GM19452 (cell line): ENCODE data around the gene PRKN.

Experiments used
- ATAC-seq: cut with Tn5 transposase; IDR thresholded peaks from one replicate; pipeline ENCODE4 v1.9.1; 2021; ENCODE audit not compliant: unreplicated experiment

PRKN gene

DNA sequence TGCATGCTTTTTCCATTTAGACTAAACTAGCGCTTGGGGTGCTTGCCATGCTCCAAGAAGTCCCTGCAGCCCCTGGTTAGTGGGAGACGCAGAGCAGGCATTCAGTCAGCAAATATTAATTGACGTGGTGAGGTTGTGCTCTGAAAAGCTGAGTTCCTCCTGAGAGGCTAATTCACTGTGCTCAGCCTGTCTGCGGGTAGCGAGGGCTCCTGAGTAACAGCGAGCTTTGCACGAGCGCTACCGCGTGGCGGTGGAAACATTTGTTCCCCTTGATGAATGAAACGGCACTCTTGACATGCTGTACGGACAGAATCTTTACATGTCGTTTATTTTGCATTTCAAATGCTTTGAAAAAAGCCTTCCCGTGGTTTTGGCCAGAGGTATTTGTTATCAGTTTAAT lies 1283.1 kb downstream of the PRKN start:
- no peak for ATAC-seq

DNA sequence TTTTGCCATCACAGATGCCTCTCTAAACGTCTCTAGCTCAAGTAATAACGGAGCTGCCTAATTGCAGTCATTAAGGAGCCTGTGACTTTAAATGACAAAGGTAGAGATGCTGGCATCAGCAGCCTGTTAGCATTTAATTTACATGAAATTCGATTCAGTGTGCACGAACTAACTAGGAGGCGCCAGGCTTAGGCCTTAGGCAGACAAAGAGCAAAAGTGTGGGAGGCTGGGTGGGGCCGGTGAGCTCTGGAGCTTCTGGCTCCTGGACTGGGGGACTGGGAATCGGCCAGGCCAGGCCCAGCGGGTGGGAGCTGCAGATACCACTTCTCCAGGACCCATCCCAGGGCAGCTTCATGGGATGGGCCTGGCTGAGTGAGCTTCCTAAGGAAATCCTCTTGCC lies 1283.7 kb downstream of the PRKN start:
- no peak for ATAC-seq

DNA sequence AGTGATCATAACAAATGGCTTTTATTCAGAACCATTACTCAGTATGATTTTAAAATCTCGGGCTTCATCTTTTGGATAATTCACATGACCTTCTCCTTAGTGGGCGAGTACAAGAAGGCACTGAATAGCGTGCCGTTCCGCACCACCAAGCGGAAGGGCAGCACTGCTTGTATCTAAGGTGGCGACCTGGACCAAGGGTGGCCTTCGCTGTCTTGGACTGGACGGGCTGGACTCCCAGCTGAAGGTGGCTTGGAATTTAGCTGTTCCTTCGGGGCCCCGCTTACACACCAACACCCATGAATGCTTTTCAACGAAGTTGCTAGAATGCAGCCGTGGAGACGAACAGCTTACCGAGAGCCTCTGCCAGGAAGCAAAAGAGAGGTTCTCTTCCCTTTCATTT lies 1285.1 kb downstream of the PRKN start:
- ATAC-seq: no peak

DNA sequence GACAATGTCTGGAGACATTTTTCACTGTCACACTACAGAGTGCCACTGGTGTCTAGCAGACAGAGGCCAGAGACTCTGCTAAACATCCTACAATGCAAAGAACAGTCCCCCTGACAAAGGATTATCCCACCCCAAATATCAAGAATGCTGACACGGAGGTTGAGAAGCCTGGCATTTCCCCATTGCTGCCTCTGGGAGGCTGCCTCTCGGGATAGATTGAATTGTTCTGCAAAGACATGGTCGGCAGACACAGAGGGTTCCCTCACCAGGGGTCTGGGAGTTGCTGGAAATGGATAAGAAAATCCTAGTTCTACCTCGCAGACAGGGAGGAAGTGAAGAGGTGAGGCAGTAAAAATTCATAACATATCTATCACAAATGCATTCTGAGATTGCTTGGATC lies 1287.3 kb downstream of the PRKN start:
- no peak for ATAC-seq

DNA sequence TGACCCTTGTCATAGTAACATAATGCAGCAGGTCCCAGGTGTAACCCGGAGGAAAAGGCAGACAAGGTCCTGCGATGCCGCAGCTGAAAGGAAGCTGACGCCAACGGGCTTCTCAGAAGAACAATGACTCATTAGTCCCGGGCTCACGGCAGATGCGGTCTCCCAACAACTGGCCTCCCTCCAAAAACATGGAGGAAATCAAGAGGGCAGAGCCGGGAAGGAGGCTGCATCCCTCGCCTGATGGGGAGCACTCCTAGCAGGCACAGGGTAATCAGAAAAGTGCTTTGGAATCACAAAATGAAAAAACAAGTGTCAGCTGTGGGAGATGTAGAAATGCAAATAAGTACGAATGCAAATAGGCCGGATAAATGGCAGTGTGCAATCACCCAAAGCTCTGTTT lies 1288.5 kb downstream of the PRKN start:
- no peak for ATAC-seq

DNA sequence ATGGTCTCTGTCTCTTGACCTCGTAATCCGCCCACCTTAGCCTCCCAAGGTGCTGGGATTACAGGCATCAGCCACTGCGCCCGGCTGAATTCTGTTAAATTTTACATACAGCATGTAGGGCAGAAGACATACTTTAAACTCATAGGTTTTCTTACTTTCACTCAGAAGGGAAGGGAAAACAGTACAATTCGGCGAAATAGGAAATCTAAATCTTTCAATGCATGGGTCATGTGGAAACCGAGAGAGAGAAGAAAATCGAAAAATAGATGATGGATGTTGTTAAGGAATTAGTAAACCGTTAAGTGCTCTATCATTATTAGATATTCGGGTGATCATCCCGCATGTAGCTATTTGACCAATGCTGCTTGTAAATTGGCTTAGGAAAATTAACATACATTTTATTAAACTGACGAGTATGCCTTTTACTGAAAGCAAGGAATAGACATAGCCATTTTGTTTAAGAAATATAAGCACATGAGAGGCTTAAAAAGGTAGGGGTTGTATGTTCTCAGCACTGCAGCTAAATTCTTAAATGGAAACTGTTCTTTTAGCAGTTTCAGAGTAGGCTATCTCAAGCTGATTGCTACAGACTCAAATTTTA lies 1289.0 kb downstream of the PRKN start:
- no peak for ATAC-seq

DNA sequence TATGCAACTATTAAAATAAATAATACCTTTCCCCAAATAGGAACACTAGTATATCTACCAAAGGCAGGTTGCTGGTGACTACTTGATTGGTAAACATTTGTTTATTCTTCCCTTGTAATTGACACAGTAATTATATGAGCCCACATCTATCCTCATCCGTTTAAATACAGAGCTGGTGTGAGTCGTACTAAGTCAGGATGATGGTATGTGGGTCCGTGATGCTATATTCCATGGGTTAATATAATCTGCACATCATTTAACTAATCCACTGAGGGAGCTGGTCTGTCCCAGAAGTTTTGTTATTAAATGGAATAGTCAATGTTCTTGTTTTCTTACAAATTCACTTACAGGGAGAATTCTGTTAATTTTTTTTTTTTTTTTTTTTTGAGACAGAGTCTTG lies 1289.7 kb downstream of the PRKN start:
- no peak for ATAC-seq

DNA sequence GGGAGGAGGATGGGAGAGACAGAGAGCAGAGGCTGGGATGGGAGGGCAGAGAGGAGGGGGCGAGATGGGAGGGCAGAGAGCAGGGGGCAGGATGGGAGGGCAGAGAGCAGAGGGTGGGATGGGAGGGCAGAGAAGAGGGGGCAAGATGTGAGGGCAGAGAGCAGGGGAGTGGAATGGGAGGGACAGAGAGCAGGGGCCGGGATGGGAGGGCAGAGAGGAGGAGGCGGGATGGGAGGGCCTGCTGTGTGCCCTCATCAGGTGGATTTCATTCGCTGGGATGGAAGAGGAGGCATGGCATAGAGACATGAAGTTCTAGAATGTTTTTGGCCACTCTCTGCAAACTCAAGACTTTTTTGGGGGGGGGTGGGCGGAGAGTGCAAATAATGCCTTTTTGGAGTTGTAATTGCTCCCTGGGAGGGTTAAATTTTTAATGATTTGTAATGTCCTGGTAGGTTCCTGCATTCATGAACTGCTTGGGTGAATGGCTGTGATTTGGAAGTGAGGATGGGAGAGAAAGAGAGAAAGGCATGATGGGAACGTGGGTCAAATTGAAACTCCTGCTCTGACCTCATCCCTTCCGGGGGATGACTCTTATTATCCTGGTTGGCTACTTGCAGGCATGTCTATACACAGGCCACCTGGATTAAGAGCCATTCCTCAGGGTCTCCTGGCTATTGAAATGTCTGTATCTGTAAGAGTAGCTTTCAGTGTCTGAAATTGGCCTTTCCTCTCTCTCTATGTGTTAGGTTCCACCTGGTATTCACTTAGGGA lies 1291.3 kb downstream of the PRKN start:
- ATAC-seq: no peak

DNA sequence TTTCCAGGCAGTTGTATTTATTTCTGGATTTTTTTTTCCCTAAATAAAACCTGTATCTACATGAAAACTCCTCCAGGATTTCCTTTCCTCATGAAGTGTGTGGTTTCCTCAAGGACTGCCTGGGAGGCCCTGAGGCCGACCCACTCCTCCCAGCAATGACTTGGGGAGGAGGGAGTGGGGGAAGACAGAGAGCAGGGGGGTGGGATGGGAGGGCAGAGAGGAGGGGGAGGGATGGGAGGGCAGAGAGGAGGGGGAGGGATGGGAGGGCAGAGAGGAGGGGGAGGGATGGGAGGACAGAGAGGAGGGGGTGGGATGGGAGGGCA lies 1291.9 kb downstream of the PRKN start:
- ATAC-seq: no peak

DNA sequence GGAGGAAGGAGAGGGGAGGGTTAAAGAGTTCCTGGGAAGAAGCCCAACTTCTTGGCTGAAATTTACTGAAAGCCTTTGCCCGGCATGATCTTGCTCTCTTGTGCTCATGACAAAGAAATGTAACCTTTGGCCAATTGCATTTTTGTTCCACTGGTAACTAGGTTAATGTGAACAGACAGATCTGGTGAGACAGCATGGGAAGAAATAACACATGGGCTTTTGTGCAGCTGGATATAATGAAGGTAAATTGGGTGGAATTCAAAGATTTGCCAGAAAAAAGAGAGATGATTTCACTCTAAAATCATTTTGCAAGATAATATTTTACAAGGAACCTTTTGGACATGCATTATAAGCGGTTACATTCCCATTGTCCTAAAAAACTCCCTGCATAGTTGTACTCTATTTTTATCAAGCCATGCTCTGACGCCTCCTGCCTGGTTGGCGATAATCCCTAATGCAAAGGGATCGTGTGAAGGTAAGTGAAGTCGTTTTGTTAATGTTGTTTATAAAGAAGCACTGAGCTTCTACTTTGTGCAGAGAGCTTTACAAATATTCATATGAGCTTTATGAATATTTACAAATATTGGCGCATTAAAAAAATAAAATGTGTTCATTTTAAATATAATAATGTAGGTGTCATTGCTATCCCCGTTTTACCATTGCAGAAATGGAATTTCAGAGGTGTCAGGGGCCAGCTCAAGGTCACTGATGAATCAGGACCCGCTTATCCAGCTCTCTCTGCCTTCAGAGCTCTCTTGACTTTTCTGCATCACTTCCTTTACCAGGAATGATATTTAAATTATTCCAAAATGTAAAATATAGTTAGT lies 1292.4 kb downstream of the PRKN start:
- no peak for ATAC-seq

DNA sequence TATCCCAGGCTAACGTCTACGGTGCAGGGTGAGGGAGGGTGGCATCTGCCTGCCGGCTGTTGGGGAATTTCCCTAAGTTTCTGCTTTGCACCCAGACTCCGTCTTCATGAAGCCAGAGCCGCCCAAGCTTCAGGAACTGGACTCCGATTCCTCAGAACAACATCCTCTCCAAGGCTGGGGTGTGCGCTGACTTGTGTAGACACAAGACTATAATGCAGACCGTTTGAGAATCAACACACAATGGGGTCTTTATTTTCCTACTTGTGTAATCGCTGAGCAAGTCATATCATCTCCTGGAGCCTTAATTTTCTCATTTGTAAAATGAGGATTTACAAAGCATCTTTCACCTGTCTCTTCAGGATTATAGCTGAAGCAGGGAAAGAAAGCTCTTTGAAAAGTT lies 1293.2 kb downstream of the PRKN start:
- no peak for ATAC-seq

DNA sequence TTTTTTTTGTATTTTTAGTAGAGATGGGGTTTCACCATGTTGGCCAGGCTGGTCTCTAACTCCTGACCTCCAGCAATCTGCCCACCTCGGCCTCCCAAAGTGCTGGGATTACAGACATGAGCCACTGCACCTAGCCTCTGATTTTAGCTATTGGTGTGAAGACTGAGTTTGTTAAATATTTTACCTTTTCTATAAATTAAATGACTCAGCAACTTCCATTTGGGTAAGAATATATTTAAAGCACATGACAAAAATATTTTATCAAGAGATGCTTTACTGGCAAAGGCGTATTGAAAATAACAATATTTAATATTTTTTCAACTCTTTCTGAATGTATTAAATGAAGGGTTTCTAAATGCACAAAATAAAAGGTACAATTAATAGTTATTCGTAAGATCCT lies 1295.0 kb downstream of the PRKN start:
- ATAC-seq: no peak

DNA sequence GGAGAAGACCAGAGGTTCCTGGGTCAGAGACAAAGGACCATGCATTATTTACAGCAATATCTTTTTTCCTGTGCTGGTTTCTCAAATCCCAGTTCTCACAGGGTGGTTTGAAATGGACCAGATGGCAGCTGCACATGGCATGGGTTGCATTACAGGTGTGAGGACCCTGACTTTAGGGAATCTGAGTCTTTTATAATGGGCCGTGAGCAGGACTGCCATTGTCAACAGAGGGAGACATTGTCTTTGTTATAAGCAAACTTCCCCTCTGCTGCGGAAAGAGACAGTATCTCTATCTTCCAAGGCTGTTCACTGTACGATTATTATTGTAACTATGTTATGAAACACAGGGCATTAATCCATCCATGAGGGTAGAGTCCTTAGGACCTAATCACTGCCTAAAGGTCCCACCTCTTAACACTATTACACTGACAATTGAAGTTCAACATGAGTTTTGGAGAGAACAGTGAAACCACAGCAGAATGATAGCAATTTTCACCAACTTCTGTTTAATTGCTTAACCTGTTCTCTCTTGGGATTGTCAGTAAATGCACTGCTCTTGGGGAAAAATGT lies 1297.6 kb downstream of the PRKN start:
- ATAC-seq: no peak

DNA sequence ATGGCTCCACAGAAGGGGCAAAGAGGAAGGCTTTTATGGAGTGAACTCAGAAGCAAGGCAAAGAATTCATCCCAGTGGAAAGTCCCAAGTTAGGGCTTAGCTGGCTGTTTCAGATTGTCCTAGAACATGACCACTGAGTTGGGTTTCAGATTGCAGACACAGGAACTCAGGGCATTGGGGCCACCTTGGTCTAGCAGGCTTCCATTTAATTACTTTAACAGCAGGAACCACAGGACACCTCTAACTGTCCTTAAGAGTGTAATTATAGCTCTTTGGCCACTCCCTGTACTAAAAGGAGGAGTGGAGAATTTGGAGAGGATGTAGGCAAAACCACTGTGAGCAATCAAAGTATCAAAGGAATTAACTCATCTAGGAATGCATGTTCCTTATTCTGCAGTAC lies 1303.1 kb downstream of the PRKN start:
- ATAC-seq: no peak

DNA sequence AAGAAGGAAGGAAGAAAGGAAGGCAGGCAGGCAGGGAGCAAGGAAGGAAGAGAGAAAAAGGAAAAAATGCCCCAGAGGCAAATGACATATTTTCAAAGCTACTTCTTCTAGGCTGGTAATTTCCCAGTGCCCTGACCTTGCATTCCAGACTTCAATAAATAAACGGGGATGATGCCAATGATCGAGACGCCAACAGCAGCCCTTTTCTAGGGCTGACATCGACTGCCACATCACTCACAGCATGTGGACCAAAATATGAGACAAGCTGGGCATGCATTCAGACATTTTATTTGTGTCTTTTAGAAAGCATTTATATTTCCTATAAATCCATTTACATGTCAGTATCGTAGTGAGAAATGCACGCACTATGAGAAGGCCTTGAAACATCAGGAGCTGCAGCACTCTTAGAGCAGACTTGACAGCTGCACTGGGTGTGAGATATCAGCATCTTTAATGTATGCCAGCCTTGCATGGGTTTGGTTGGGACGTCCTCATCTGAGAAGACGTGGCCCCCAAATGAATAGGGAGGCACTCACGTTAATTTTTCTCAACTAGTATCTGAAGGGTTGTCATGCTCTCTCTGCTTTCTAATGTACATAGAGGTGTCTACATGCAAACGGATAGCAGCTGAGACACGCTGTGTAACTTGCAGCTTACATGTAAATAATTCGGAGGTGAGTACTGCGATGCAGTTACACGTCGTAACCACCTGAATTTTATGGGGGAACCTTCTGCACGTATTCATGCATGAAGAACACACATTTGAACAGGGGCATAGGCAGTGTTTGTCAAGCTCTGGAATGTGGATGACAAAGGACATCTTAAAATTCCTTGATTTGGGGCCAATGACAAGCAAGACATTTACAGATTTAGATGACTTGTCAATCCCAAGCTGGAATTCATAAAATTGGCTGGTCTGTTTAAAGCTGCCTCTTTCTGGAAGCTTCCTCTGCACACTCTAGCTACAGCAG lies 1304.6 kb downstream of the PRKN start:
- ATAC-seq: no peak

DNA sequence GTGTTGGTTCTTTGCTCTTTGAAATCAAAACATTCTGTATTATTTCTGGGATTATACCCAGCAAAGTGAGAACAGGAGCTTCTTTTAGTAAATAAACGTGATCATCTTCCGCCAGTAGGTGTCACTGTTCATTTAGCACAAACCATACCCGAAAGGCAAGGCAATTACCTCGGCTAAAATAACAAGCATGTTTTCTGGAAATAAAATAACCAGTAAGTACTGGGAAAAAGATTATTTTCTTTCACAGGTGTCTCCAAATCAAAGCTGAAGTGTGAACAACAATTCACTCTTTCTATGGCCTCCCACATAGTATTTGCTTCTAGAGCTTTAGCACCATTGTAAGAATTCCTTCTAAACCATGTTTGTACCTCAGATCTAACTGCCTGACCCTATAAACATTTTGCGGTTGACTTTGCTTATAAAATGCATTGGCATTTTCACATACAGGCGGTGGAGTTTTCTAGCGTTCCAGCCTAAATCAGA lies 1309.1 kb downstream of the PRKN start:
- ATAC-seq: no peak

DNA sequence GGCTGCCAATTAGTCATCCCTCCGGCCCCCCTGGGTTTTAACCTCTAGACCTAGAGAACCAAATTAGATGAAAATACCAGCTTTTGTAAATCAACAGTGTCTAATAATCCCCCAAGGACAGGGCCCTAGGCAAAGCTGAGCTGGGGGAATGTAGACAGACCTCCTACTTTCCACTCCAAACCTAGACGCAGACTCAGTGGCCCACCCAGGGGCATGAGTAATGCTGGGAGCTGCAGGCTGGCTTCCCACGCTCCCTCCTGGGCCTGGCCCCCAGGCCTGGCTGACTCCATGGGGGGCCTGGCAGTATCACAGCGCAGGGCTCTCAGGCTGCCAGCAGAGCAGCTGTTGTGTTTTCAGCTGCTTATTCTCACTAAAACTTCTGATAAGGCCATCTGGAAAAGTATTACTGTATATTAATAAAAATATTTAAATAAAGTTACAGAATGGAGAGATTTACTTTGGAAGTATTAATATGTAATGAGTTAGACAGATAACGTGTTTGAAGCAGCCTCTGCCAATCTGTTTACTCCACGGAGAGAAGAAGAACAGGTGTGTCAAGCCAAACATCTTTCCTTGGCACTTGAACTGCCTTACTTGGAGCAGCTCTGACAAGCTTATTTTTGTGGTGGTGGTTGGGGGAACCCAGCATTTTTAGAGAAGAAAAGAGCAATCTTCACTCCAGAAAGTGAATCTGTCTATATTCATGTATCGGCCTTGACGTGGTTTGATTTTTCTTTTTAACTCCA lies 1309.7 kb downstream of the PRKN start:
- ATAC-seq: no peak

DNA sequence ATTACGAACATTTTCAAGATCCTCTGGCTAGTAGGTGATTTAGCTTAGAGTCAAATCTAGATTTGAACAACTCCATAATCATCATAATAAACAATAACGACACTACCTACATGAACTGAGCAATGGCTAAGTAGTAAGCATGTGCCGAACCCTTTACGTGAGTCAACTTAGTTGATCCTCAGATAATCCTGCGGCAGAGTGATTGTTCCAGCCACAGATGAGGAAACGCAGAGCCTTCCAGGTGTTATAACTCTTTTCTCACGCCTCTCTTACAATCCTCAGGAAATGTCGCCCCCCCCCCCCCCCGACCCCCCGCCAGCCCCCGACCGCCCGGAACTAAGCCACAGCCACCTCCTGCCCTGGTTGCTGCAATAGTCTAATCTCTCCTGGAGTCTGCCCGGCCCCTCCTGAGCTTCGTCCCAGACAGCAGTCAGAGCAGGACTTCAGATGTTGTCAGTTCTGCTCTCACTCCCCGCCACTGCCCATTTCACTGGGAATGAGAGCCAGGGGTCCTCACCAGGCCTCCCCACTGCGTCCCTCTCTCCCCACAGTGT lies 1312.2 kb downstream of the PRKN start:
- ATAC-seq: no peak

DNA sequence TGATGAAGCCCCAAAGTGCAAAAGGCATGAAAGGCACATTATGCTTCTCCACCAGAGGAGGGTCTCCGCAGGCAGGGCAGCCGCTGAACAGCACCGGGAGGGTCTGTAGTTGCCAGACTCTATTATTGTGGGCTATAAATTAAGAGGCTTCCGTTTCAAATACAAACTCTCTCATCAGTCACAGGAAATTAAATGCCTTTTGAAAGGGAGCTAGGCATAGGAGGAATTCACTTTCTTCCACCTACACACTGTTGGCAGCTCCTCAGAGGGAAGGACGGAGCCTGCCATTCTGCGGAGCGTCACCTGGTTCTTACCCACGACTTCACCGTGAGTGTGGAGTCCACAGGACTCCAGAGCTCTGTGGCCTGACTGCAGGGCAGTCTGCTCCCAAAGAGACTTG lies 1312.9 kb downstream of the PRKN start:
- no peak for ATAC-seq

DNA sequence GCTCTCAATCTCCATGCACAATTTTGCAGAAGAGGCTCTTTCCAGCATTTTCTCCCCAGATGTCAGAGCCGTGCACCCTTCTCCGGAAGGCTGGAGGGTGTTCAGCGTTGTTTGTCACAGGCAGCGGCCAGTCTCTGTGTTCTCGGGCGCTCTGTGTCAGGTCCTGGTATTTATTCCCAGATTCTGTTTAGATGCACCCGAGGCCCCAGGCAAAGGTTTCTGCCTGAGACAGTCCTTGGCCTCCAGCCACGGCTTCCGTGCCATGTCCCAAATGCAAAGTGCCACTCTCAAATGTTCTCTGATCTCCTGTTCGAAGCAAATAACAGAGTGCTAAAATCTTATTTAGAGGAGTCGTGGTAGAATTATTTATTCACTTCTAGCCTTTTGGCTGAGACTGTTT lies 1313.4 kb downstream of the PRKN start:
- ATAC-seq: no peak
